ENCODE data around the gene LSM8. TPM values are rescaled to one million over a fixed set of nuclear protein-coding genes. Genes with fewer than 3 reads are reported as not detected.
"Not testable (repeated sequence)": the region's sequence is repeated elsewhere in the genome, so short reads cannot be mapped to it uniquely, and the experiment has no call there.

The LSM8 gene
- total RNA-seq, 1 experiment from 2014 or later: 183 TPM

DNA sequence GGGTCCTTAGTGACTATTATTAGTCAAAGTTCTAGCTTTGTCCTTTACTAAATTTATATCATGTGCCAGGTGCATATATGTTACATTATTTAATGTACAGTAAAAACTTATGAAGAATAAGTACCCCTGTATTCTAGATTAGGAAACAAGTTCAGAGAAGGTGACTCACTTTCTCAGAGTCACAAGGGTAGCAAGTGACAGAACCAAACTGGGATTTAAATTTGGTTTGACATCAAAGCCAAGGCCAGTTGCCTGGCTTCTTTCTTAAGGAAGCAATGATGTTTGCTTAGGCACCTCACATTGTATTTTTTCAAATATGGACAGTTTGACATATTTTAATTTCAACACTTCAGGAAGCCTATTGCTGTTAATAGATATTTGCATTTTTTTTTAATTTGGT, 2.5 kb downstream of the LSM8 start:
- in situ Hi-C loops (cut with HindIII; ENCODE audit: low pct_unique_long_range_greater_than_20kb, low sequenced_read_pairs): no loop called here
- peak; percentile 69 for DNase-seq (ENCODE audit: low read depth, low spot score)

GRCh38 chr7:118194571-118194970, 10.6 kb downstream of the LSM8 start:
- peak; percentile 95 for DNase-seq (ENCODE audit: low read depth, low spot score)
- in situ Hi-C loops (cut with HindIII; ENCODE audit: low pct_unique_long_range_greater_than_20kb, low sequenced_read_pairs): no loop called here

DNA sequence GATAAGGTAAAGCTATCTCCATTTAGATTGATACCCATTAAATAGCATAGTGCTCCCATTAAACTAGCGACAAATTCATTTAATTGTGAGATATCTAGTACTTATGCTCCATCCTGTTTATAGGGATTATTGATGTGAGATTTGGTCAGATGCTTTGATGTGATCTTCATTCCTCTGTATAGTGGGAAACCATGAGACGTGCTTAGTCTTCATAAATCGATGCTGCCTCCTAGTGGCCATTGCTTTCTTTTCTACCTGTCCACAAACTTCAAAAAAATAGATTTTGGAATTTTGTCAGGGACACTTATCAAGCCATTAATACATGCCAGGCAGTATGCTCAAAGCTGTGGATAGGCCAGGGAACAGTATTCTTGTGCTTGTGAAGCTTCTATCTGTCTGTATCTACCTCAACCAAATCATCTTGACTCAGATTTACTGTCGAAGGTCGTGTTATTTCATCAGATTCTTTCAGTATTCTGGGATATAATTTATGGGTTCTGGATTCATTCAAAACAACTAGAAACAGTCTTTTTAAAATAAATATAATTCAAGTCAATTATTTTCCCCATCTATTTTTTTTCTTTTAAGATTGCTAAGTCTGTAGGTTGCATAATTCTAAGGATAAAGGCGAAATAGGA, 12.0 kb downstream of the LSM8 start:
- DNase-seq (ENCODE audit: low read depth, low spot score): peak; percentile 91
- in situ Hi-C loops (cut with HindIII; ENCODE audit: low pct_unique_long_range_greater_than_20kb, low sequenced_read_pairs): no loop called here

GRCh38 chr7:118202061-118202460, 18.1 kb downstream of the LSM8 start:
- in situ Hi-C loops (cut with HindIII; ENCODE audit: low pct_unique_long_range_greater_than_20kb, low sequenced_read_pairs): no loop called here
- no peak for DNase-seq (ENCODE audit: low read depth, low spot score)

- in situ Hi-C loops (cut with HindIII; ENCODE audit: low pct_unique_long_range_greater_than_20kb, low sequenced_read_pairs): no loop called here
- peak; percentile 93 for DNase-seq (ENCODE audit: low read depth, low spot score)
Observed at GRCh38 chr7:118214051-118214832, 30.3 kb downstream of the LSM8 start.

GRCh38 chr7:118214833-118215182, 30.8 kb downstream of the LSM8 start:
- in situ Hi-C loops (cut with HindIII; ENCODE audit: low pct_unique_long_range_greater_than_20kb, low sequenced_read_pairs): no loop called here
- no peak for DNase-seq (ENCODE audit: low read depth, low spot score)

- in situ Hi-C loops (cut with HindIII; ENCODE audit: low pct_unique_long_range_greater_than_20kb, low sequenced_read_pairs): no loop called here
Observed at GRCh38 chr7:118217210-118217619, 33.3 kb downstream of the LSM8 start.

GRCh38 chr7:118218413-118219156, 34.6 kb downstream of the LSM8 start:
- no peak for DNase-seq (ENCODE audit: low read depth, low spot score)
- in situ Hi-C loops (cut with HindIII; ENCODE audit: low pct_unique_long_range_greater_than_20kb, low sequenced_read_pairs): no loop called here

More at GRCh38 chr7:118217210-118217619, 33.3 kb downstream of the LSM8 start:
- no peak for DNase-seq (ENCODE audit: low read depth, low spot score)

GRCh38 chr7:118219157-118219512, 35.2 kb downstream of the LSM8 start:
- in situ Hi-C loops (cut with HindIII; ENCODE audit: low pct_unique_long_range_greater_than_20kb, low sequenced_read_pairs): no loop called here

DNA sequence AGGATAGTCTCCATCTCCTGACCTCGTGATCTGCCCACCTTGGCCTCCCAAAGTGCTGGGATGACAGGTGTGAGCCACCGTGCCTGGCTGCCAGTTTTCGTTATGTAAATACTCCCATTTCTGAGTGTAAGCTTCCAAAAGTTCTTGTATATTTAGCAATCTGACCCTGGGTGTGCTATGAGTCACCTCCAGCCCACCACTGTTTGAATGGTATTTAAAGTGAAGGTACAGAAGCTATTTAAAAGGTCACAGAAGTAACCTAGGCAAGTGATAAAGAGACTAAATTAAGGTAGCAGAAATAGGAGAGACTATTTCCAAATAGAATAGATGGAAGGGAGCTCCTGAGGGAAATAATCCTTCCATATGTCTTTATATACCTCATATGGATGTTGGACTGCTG, 36.6 kb downstream of the LSM8 start:
- DNase-seq (ENCODE audit: low read depth, low spot score): no peak
- in situ Hi-C loops (cut with HindIII; ENCODE audit: low pct_unique_long_range_greater_than_20kb, low sequenced_read_pairs): no loop called here

More at GRCh38 chr7:118219157-118219512, 35.2 kb downstream of the LSM8 start:
- no peak for DNase-seq (ENCODE audit: low read depth, low spot score)

- DNase-seq (ENCODE audit: low read depth, low spot score): no peak
- in situ Hi-C loops (cut with HindIII; ENCODE audit: low pct_unique_long_range_greater_than_20kb, low sequenced_read_pairs): no loop called here
Observed at GRCh38 chr7:118222591-118222990, 38.6 kb downstream of the LSM8 start.

- in situ Hi-C loops (cut with HindIII; ENCODE audit: low pct_unique_long_range_greater_than_20kb, low sequenced_read_pairs): no loop called here
- no peak for DNase-seq (ENCODE audit: low read depth, low spot score)
Observed at GRCh38 chr7:118224521-118224920, 40.6 kb downstream of the LSM8 start, which contains the start of gene ANKRD7. Gene ANKRD7, plus strand, starts transcription at chr7:118224704. Its CDS starts 127 bp downstream, at chr7:118224831.

DNA sequence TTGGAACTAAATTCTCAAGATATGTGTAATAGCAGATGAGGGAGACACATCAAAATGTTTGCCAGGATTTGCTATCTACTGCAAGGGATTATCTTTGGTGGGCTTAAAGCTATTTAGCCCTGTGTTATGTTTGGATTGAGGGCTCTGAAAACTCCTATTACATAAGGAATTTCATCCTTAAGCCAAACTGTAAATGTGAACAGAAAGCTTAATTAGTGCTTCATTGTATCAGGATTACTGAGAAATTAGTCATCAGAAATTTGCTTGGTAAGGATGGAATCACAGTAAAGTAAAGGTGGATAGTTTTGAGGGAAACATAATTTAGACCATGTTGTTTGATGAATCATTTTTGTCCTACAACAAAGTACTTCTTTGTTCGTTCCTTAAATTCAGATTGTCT, 48.9 kb downstream of the LSM8 start:
- in situ Hi-C loops (cut with HindIII; ENCODE audit: low pct_unique_long_range_greater_than_20kb, low sequenced_read_pairs): no loop called here
- no peak for DNase-seq (ENCODE audit: low read depth, low spot score)

GRCh38 chr7:118233799-118234198, 49.8 kb downstream of the LSM8 start:
- in situ Hi-C loops (cut with HindIII; ENCODE audit: low pct_unique_long_range_greater_than_20kb, low sequenced_read_pairs): no loop called here

DNA sequence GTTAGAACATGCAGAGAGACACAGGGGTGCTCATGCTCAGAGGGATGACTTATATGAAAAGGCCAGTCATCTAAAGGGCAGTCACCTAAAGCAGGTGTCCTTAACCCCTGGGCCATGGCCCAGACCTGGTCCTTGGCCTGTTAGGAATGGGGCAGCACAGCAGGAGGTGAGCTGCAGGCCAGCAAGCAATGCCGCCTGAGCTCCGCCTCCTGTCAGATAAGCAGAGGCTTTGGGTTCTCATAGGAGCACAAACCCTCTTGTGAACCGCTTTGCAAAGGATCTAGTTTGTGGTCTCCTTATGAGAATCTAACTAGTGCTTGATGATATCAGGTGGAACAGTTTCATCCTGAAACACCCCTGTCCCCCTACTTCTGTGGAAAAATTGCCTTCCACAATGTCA, 55.0 kb downstream of the LSM8 start:
- in situ Hi-C loops (cut with HindIII; ENCODE audit: low pct_unique_long_range_greater_than_20kb, low sequenced_read_pairs): no loop called here
- no peak for DNase-seq (ENCODE audit: low read depth, low spot score)

More at GRCh38 chr7:118233799-118234198, 49.8 kb downstream of the LSM8 start:
- no peak for DNase-seq (ENCODE audit: low read depth, low spot score)

GRCh38 chr7:118240320-118240719, 56.4 kb downstream of the LSM8 start:
- DNase-seq (ENCODE audit: low read depth, low spot score); in situ Hi-C loops (cut with HindIII; ENCODE audit: low pct_unique_long_range_greater_than_20kb, low sequenced_read_pairs): not testable (repeated sequence)

All from SK-MEL-5 (cell line).